DMS153 treated with DMSO at 0.1 percent for 48 hours (cell line): ENCODE results near the gene UGT1A8.
"Not testable (repeated sequence)": the region's sequence is repeated elsewhere in the genome, so short reads cannot be mapped to it uniquely, and the experiment has no call there.

ENCODE experiments used
- DNase-seq: peaks from one replicate; lab custom pipeline; 2025; ENCODE audit not compliant: unreplicated experiment; lab: John Stamatoyannopoulos, UW

UGT1A8 gene

DNA sequence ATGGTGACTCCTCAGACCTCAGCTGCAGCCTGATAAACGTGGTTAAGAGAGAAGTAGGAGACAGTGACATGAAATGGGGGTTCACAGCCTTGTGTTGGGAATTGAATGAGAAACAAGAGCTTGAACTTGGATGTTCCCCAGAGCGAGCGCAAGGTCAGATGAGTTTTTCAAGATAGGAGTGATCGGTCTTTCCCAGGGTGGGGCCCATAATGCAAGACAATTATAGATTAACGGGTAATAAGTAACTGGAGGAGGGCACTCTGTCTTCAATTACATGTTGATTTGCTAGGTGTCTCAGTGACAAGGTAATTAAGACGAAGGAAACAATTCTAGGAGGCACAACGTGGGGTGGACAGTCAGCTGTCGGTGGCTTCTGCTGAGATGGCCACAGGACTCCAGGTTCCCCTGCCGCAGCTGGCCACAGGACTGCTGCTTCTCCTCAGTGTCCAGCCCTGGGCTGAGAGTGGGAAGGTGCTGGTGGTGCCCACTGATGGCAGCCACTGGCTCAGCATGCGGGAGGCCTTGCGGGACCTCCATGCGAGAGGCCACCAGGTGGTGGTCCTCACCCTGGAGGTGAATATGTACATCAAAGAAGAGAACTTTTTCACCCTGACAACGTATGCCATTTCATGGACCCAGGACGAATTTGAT, 95.3 kb downstream of the UGT1A8 start, which contains the start of gene UGT1A5:
UGT1A5 (plus strand) TSS at position 297 of the 651 bp plus-strand sequence; CDS start at position 382, 85 bp downstream.
- DNase-seq, result no peak

DNA sequence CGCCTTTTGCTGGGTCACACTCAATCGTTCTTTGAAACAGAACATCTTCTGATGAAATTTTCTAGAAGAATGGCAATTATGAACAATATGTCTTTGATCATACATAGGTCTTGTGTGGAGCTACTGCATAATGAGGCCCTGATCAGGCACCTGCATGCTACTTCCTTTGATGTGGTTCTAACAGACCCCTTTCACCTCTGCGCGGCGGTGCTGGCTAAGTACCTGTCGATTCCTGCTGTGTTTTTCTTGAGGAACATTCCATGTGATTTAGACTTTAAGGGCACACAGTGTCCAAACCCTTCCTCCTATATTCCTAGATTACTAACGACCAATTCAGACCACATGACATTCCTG, 95.8 kb downstream of the UGT1A8 start:
- DNase-seq, result no peak

DNA sequence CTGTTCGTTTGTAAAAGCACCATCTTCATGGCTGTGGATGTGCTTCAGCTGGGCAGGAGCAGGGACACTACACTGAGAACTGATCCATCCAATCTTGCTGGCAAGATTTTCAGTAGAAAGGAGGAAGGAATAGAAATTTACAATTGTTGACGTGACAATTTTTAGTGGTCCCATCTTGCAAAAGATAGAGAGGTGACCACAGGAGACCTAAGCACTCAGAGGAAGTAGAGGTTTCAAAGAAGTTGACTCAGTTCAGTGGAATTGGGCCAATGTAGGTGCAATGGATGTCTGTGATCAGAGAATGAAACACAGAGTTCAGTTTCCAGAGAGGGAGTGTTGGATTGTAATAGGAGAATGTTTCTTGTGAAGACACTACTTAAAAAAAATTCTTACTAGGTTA, 96.7 kb downstream of the UGT1A8 start:
- DNase-seq, result no peak

DNA sequence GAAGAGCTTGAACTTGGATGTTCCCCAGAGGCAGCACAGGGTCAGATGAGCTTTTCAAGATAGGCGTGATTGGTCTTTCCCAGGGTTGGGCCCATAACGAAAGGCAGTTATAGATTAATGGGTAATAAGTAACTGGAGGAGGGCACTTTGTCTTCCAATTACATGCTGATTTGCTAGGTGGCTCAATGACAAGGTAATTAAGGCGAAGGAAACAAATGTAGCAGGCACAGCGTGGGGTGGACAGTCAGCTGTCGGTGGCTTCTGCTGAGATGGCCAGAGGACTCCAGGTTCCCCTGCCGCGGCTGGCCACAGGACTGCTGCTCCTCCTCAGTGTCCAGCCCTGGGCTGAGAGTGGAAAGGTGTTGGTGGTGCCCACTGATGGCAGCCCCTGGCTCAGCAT, 101.1 kb downstream of the UGT1A8 start, which contains the start of gene UGT1A4:
UGT1A4 (plus strand) TSS at position 185 of the 400 bp plus-strand sequence; CDS start at position 270, 85 bp downstream.
- no peak for DNase-seq

DNA sequence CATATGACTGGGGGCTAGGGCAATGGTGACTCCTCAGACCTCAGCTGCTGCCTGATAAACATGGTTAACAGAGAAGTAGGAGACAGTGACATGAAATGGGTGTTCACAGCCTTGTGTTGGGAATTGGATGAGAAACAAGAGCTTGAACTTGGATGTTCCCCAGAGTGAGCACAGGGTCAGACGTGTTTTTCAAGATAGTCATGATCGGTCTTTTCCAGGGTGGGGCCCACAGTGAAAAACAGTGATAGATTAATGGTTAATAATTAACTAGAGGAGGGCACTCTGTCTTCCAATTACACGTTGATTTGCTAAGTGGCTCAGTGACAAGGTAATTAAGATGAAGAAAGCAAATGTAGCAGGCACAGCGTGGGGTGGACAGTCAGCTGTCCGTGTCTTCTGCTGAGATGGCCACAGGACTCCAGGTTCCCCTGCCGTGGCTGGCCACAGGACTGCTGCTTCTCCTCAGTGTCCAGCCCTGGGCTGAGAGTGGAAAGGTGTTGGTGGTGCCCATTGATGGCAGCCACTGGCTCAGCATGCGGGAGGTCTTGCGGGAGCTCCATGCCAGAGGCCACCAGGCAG, 111.4 kb downstream of the UGT1A8 start, which contains the start of gene UGT1A3:
UGT1A3 (plus strand) TSS at position 320 of the 579 bp plus-strand sequence; CDS start at position 405, 85 bp downstream.
- no peak for DNase-seq

DNA sequence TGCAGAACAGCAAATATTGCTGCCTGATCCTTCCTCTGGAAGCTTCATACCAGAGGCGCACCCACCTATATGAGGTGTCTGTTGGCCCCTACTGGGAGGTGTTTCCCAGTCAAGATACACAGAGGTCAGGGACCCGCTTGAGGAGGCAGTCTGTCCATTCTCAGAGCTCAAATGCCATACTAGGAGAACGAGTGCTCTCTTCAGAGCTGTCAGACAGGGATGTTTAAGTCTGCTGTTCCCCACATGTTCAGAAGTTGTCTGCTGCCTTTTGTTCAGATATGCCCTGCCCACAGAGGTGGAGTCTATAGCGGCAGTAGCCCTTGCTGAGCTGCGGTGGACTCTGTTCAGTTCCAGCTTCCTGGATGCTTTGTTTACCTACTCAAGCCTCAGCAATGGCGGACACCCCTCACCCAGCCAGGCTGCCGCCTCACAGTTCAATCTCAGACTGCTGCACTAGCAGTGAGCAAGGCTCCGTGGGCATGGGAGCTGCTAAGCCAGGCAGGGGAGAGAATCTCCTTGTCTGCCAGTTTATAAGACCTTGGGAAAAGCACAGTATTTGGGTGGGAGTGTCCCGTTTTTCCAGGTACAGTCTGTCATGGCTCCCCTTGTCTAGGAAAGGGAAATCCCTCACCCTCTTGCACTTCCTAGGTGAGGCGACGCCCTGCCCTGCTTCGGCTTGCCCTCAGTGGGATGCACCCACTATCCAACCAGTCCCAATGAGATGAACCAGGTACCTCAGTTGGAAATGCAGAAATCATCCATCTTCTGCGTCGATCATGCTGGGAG, 119.6 kb downstream of the UGT1A8 start:
- DNase-seq, result peak; percentile 2

DNA sequence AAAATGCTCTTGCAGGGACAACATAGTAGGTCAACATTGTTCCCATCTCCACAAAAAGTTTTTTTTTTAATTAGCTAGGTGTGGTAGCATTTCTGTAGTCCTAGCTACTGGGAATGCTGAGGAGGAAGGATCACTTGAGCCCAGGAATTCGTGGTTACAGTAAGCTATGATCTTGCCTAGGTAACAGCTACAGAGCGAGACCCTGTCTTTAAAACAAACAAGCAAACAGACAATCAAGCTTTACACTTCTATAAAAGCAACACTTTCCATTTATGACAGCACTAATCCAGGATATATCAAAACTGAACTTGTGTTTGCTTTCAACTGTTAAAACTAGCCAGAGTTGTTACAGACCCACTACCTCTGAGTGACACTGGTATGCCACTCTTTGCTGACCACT, 123.4 kb downstream of the UGT1A8 start:
- DNase-seq, result no peak

DNA sequence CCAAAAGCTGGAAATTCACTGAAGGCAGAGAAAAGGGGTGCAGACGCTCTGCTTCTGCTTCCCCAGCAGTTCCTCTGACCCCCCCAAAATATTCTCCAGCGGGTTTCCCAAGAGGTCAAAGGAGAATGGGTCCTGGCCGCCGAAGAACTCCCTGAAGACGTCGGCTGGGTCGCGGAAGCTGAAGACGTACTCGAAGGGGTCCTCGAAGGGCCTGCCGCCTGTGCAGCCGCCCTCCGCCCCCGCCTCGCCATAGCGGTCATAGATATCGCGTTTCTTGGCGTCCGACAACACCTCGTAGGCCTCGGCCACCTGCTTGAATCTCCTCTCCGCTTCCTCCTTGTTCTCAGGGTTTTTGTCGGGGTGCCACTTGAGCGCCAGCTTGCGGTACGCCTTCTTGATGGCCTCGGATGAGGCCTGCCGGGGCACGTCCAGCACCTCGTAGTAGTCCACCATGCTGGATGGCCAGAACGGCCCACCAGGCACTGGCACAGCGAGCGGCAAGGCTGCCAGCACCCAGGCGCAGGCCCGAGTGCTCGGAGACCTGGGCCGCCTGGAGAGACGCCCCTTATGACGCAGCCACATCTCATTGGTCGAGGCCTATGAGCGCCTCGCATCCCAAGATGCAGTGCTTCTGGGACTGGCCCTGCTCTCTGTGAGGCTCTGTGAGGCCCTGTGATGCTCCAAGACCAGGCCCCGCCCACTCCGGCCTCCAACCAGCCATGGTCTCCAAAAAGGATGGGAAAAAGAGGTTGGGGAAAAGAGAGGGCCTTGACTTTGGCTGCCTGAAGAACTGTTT, 126.2 kb downstream of the UGT1A8 start:
- DNase-seq, result no peak

DNA sequence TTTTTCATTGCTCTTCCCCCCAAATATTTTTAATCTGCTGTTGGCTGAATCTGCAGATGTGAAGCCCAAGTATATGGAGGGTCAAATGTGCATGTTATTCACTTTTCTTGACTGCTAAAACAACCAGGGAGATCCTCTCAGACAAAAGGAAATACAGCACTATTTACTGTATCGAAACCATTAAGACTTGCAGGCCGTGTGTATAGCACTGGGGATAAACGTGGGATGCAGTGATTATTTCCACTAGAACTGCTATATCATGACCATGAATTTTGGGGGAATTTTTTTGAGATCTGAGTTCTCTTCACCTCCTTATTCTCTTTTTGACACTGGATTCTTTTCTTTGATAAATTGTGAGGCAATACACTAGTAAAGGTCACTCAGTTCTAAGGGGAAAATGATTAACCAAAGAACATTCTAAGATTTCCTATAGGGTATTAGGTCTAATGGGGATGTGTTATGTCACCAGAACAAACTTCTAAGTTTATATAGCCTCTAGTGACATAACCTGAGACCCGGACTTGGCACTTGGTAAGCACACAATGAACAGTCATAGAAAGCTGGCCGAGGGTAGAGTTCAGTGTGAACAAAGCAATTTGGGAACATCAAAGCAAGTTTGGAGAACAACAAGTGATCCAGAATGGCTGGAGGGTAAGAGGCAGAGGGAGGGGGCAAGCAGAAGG, 127.8 kb downstream of the UGT1A8 start:
- no peak for DNase-seq

DNA sequence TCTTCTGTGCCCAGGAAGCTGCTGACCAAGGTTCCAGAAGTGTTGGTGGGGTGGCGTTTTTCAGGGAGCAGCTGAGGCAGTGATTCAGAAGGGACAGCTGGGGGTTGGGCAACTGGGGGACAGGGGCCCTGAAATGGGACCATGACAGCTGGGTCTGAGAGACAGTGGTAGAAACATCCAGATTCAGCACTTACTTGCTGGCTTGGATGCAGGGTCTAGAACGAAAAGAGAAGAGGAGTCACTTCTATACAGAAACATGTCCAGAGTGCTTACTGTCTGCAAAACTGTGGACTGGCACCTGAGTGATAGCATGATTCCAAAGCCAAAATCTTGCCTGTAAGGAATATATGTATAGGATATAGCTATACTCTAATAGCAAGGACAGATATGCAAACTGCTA, 128.4 kb downstream of the UGT1A8 start:
- DNase-seq, result not testable (repeated sequence)

DNA sequence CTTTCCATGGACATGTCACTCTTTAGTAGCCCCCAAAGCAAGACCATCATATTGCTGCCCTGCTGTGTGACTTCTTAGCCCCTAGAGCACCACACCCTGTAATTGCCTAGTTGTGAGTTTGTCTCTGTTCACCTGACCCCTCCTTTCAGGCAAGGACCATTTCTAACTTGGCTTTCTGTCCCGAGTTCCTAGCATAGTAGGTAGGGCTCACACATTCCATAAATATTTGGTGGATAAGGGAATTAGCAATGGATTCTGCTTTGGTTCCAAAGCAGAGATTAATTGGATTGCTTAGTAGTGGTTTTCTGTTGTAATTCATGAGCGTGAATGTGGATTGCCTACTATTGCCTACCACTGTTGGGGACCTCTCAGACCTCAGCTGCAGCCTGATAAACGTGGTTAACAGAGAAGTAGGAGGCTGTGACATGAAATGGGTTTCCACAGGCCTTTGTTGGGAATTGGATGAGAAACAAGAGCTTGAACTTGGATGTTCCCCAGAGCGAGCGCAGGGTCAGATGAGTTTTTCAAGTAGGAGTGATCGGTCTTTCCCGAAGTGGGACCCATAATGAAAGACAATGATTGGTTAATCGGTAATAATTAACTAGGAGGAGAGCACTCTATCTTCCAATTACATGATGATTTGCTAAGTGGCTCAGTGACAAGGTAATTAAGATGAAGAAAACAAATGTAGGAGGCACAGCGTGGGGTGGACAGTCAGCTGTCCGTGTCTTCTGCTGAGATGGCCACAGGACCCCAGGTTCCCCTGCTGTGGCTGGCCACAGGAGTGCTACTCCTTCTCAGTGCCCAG, 129.2 kb downstream of the UGT1A8 start:
- DNase-seq, result no peak

DNA sequence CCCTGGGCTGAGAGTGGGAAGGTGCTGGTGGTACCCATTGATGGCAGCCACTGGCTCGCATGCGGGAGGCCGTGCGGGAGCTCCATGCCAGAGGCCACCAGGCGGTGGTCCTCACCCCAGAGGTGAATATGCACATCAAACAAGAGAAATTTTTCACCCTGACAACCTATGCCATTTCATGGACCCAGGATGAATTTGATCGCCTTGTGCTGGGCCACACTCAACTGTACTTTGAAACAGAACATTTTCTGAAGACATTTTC, 129.8 kb downstream of the UGT1A8 start:
- DNase-seq, result no peak

DNA sequence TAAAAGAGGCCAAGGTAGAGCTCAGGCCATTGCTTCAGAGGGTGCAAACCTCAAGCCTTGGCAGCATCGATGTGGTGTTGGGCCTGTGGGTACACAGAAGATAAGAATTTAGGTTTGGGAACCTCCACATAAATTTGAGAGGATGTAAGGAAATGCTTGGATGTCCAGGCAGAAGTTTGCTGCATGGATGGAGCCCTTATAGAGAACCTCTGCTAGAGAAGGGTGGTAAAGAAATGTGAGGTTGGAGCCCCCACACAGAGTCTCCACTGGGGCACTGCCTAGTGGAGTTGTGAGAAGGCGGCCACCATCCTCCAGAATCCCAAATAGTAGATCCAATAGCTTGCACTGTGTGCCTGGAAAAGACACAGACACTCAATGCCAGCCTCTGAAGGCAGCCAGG, 133.3 kb downstream of the UGT1A8 start:
- DNase-seq, result not testable (repeated sequence)

DNA sequence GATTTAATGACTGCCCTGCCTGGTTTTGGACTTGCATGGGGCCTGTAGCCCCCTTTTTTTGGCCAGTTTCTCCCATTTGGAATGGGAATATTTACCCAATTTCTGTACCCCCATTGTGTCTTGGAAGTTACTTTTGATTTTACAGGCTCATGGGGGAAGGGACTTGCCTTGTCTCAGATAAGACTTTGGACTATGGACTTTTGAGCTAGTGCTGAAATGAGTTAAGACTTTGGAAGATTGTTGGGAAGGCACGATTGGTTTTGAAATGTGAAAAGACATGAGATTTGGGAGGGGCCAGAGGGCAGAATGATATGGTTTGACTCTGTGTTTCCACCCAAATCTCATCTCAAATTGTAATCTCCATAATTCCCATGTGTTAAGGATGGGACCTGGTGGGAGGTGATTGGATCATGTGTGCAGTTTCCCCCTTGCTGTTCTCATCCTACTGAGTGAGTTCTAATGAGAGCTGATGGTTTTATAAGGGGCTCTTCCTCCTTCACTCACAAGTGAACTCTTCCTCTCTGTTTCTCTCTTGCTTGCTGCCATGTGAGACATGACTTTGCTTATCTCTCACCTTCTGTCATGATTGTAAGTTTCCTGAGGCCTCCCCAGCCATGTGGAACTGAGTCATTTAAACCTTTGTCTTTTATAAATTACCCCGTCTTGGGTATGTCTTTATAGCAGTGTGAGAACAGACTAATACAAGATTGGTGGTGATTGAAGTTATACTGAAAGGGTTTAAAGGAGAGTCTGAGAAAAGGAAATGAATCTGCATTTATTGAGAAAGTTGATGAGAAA, 134.0 kb downstream of the UGT1A8 start:
- not testable (repeated sequence) for DNase-seq

DNA sequence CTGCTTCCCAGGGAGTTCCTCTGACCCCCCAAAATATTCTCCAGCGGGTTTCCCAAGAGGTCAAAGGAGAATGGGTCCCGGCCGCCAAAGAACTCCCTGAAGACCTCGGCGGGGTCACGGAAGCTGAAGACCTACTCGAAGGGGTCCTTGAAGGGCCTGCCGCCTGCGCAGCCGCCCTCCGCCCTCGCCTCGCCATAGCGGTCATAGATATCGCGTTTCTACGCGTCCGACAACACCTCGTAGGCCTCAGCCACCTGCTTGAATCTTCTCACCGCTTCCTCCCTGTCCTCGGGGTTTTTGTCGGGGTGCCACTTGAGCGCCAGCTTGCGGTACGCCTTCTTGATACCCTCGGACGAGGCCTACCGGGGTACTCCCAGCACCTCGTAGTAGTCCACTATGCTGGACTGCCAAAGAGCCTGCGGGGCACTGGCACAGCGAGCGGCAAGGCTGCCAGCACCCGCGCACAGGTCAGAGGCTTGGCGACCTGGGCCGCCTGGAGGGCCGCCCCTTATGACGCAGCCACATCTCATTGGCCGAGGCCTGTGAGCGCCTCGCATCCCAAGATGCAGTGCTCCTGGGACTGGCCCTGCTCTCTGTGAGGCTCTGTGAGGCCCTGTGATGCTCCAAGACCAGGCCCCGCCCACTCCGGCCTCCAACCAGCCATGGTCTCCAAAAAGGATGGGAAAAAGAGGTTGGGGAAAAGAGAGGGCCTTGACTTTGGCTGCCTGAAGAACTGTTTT, 137.6 kb downstream of the UGT1A8 start:
- no peak for DNase-seq

DNA sequence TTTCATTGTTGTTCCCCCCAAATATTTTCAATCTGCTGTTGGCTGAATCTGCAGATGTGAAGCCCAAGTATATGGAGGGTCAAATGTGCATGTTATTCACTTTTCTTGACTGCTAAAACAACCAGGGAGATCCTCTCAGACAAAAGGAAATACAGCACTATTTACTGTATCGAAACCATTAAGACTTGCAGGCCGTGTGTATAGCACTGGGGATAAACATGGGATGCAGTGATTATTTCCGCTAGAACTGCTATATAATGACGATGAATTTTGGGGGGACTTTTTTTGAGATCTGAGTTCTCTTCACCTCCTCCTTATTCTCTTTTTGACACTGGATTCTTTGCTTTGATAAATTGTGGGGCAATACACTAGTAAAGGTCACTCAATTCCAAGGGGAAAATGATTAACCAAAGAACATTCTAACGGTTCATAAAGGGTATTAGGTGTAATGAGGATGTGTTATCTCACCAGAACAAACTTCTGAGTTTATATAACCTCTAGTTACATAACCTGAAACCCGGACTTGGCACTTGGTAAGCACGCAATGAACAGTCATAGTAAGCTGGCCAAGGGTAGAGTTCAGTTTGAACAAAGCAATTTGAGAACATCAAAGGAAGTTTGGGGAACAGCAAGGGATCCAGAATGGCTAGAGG, 139.1 kb downstream of the UGT1A8 start:
- no peak for DNase-seq

DNA sequence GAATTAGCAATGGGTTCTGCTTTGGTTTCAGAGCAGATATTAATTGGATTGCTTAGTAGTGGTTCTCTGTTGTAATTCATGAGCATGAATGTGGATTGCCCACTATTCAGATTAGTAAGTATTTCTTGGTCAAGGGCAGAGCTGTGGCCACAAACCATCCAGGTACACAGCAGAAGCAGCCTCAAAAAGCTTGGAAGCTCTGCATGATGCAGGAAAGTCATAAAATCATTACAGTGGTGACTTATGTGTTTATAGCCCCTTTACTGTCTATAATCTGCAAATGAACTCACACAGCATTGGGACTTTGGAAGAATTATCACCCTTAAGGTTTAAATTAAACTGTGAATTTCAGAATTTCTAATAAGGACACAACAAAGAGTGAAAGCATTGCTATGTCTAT, 140.7 kb downstream of the UGT1A8 start:
- DNase-seq, result no peak

DNA sequence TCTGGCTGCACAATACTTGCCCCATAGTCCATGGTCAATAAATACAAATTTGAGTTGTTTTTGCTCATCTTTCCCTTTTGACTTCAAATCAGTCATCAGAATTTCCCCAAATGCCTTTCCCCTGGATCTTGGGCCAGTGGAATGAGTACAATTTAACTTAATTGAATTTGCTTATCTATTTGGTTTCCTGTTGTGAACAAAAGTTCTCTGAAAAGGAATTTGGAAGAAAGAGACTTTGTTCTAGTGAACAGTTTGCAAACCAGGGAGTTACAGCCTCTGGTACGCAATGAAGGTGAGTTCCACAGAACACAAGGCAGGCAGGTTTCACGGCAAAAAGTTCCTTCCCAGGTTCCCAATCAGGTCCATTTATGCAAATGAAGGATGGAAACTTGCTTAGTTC, 141.4 kb downstream of the UGT1A8 start:
- no peak for DNase-seq
